HFFc6 (cell line): Measurements from ENCODE around the gene TBL1XR1. TPM values are rescaled to one million over a fixed set of nuclear protein-coding genes. Genes with fewer than 3 reads are reported as not detected.
A peak's percentile ranks its signal among the peaks of the same experiment; 100 is the strongest.

ENCODE experiments used
- DNase-seq: peaks from one replicate; pipeline ENCODE4 v3.0.0-alpha.2; 2018
- H3K27ac Mint-ChIP-seq: 2 replicates; pipeline ENCODE4 v1.8.0; 2020; ENCODE audit warnings: mild to moderate bottlenecking, mixed read lengths
- H3K27me3 Mint-ChIP-seq: 2 replicates; pipeline ENCODE4 v1.8.0; 2021; ENCODE audit warnings: mild to moderate bottlenecking, moderate library complexity, mixed read lengths; ENCODE audit not compliant: insufficient read depth
- H3K36me3 Mint-ChIP-seq: 2 replicates; pipeline ENCODE4 v1.8.0; 2021; ENCODE audit warnings: low read depth, mixed read lengths
- H3K4me1 Mint-ChIP-seq: 2 replicates; pipeline ENCODE4 v1.8.0; 2020; ENCODE audit warnings: low read depth, mixed read lengths
- H3K4me3 Mint-ChIP-seq: 2 replicates; pipeline ENCODE4 v1.8.0; 2020; ENCODE audit warnings: mild to moderate bottlenecking, moderate library complexity, mixed read lengths
- H3K9me3 Mint-ChIP-seq: 2 replicates; pipeline ENCODE4 v1.8.0; 2020; ENCODE audit warnings: mild to moderate bottlenecking, mixed read lengths
- total RNA-seq, 6 experiments: library from RNA; stranded (reverse); fragmentation: NEBNext Ultra II Directional; extraction: Animal tissue kit (Norgen Biotek cat#: 25700); gene quantifications; 2 replicates in 1 of 6; 3 replicates in 5 of 6; pipeline ENCODE4 v1.2.3, GENCODE V29; 2021
- TF ChIP-seq, protein P1 (sequence below): fragments of 200-600 bp; sonication (generic); IDR thresholded peaks from 2 replicates; pipeline ENCODE4 v1.5.0; 2021; ENCODE audit warnings: antibody characterized with exemption, mild to moderate bottlenecking

Gene TBL1XR1
- total RNA-seq, 6 experiments from 2014 or later: 89.5 to 131 (median 114) TPM

DNA sequence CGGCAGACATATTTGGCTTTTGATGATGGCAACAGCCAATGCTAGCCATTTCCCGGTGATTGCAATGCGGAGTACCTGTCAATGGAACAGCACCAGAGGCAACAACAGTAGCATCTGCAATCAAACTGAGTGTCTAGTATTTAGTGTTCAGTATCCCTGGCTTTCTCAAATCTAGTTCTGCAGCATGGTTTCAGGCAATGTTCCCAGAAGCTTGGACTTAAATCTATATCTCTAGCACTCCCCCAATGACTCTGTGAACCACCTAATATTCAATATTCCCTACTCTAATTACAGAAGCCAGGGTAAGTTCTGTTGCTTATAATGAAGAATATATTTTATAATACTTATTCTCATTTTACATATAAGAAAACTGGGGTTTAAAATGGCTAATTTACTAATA, 48.2 kb downstream of the TBL1XR1 start:
- Mint-ChIP-seq H3K9me3 (no peaks in the 10 kb centered on the region), H3K27me3 (no peaks in the 10 kb centered on the region), H3K4me1 (peaks cover 60% of the 10 kb centered on the region), H3K36me3 (no peaks in the 10 kb centered on the region), H3K4me3 (no peak overlapping the region), H3K27ac (no peak overlapping the region)
- TF ChIP-seq, protein P1, sequence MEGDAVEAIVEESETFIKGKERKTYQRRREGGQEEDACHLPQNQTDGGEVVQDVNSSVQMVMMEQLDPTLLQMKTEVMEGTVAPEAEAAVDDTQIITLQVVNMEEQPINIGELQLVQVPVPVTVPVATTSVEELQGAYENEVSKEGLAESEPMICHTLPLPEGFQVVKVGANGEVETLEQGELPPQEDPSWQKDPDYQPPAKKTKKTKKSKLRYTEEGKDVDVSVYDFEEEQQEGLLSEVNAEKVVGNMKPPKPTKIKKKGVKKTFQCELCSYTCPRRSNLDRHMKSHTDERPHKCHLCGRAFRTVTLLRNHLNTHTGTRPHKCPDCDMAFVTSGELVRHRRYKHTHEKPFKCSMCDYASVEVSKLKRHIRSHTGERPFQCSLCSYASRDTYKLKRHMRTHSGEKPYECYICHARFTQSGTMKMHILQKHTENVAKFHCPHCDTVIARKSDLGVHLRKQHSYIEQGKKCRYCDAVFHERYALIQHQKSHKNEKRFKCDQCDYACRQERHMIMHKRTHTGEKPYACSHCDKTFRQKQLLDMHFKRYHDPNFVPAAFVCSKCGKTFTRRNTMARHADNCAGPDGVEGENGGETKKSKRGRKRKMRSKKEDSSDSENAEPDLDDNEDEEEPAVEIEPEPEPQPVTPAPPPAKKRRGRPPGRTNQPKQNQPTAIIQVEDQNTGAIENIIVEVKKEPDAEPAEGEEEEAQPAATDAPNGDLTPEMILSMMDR: no peak
- DNase-seq: no peak

DNA sequence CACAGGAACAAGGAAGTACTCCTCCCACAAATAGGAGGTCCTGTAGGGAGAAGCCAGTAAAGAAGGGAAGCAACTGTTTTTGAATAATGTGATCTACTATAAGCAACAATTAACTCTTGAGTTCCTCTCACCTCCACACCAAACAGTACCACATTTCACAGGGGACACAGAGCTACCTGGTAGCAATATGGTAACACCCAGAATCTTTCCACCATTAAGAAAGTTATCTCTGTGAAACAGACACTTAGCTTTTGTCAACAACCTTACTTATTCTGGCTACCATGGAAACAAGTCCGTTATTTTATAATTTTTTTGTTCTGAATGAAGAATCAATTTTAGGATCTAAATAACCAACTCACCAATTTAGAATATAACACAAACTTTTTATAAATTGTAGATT, 49.5 kb downstream of the TBL1XR1 start:
- no peak overlapping the region for H3K4me3 Mint-ChIP-seq
- H3K36me3 Mint-ChIP-seq: no peaks in the 10 kb centered on the region
- H3K4me1 Mint-ChIP-seq: peaks cover 64% of the 10 kb centered on the region
- no peak overlapping the region for H3K27ac Mint-ChIP-seq
- TF ChIP-seq, protein P1: no peak
- no peak for DNase-seq
- H3K27me3 Mint-ChIP-seq: no peaks in the 10 kb centered on the region
- H3K9me3 Mint-ChIP-seq: no peaks in the 10 kb centered on the region

DNA sequence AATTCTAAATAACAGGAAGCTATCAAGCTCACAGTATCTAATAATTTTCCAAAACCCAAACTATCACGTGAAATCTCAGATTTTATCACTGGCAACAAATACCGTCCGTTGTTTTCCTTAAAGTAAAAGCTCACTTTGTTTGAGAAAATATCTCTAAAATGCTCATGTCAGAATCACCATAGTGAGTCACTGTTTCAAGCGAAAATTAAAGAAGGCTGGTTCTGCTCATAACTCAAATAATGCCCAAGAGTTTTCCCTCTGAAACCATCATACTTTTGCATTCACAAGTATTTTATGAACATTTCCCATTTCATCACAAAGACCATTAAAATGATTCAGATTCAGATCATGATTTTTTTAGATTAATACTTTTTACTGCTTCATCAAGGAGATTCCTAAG, 50.6 kb downstream of the TBL1XR1 start:
- Mint-ChIP-seq H3K27me3 (no peaks in the 10 kb centered on the region), H3K9me3 (no peaks in the 10 kb centered on the region), H3K4me3 (peak overlapping the region; percentile 26; the same call in 1 of the 2 replicates), H3K4me1 (peaks cover 61% of the 10 kb centered on the region), H3K27ac (peak overlapping the region; percentile 36; the same call in 1 of the 2 replicates), H3K36me3 (no peaks in the 10 kb centered on the region)
- TF ChIP-seq, protein P1: no peak
- DNase-seq: no peak

DNA sequence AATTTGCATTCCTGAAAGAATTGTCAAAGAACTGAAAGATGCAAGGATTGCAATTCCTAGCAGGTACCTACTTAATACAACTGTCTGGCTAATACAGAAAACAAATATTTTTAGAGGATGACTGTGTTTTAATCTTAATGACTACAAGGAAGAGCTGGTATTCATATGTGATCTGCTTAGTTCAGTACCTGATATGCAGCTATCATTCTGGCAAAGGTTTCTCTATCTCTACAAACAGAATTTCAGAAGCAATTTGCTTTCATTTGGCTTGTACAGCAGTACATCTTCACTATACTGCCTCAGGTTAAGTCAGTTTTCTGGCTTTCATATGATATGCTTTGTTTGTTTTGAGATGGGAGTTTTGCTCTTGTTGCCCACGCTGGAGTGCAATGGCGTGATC, 51.3 kb downstream of the TBL1XR1 start:
- Mint-ChIP-seq H3K4me3 (no peak overlapping the region), H3K4me1 (peaks cover 56% of the 10 kb centered on the region), H3K27me3 (no peaks in the 10 kb centered on the region), H3K9me3 (no peaks in the 10 kb centered on the region), H3K36me3 (no peaks in the 10 kb centered on the region), H3K27ac (no peak overlapping the region)
- TF ChIP-seq, protein P1: no peak
- DNase-seq: no peak

DNA sequence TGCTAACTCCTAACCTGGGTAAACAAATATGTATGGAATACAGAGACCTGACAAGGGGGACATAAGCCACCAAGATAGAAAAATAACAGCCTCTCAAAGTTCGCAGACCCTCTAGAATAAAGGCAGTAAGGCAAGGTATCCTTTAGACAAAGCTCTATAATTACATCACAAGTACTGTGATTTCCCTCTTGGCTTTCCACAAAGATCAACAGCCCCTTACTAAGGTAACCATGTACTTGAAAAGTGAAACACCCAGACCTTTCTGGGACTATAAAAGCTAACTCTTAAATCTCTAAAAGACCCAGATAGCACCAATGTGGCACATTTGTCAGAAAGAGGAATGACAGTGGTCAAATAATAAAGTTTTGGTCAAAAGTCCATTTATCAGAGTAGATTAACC, 51.9 kb downstream of the TBL1XR1 start:
- Mint-ChIP-seq H3K27me3 (no peaks in the 10 kb centered on the region), H3K27ac (no peak overlapping the region), H3K36me3 (no peaks in the 10 kb centered on the region), H3K4me1 (peaks cover 50% of the 10 kb centered on the region), H3K4me3 (no peak overlapping the region), H3K9me3 (no peaks in the 10 kb centered on the region)
- no peak for DNase-seq
- TF ChIP-seq, protein P1: no peak

DNA sequence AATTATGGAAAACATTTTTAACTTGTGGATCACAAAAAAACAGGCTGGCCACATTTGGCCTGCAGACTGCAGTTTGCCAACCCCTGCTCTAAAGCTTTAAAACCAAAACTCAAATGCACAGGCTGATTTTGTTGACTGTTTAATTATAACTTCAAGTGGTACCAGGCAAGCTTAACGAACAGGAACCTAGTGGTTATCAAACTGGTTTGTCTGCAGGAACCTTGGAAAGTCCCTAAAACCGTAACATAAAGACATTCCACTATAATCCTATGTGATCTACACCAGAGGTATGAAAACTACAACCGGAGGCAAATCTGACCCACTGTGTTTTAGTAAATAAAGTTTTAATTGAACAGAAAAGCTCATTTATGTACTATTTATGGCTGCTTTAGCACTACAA, 52.4 kb downstream of the TBL1XR1 start:
- Mint-ChIP-seq H3K4me3 (no peak overlapping the region), H3K4me1 (peaks cover 46% of the 10 kb centered on the region), H3K27me3 (no peaks in the 10 kb centered on the region), H3K36me3 (no peaks in the 10 kb centered on the region), H3K9me3 (no peaks in the 10 kb centered on the region), H3K27ac (no peak overlapping the region)
- DNase-seq: no peak
- TF ChIP-seq, protein P1: no peak
